IMR-90 (cell line): Measurements from ENCODE around the gene TIPARP. TPM values are rescaled to one million over a fixed set of nuclear protein-coding genes. Genes with fewer than 3 reads are reported as not detected.

ENCODE experiments used
- ATAC-seq: fragments of 200-7000 bp; cut with Tn5 transposase; 2 replicates; pipeline ENCODE4 v1.9.1; 2020; ENCODE audit warnings: low read depth, mild to moderate bottlenecking, moderate library complexity
- BruUV-seq: library from RNA; stranded (reverse); fragments of 400-500 nt; replicated peaks from 2 replicates; lab custom pipeline; 2021; lab: Mats Ljungman, UMichigan
- CTCF ChIA-PET: fragments of 300-600 bp; formaldehyde crosslinking; extraction: SDS; loops from one replicate; lab custom pipeline; 2021; ENCODE audit warnings: antibody characterized with exemption; lab: Yijun Ruan, JAX
- POLR2A ChIA-PET: fragments of 300-600 bp; sonication (Branson Sonifier 250); formaldehyde crosslinking; loops from one replicate; lab custom pipeline; 2022; ENCODE audit warnings: antibody characterized with exemption; ENCODE audit not compliant: unreplicated experiment; lab: Charles Lee
- DNase-seq: peaks from one replicate; pipeline ENCODE4 v3.0.0; 2013
- H2AFZ ChIP-seq: replicated peaks from 2 replicates; pipeline ENCODE3; 2013; ENCODE audit warnings: low read length, mild to moderate bottlenecking; ENCODE audit not compliant: poor library complexity
- H2AK5ac ChIP-seq: 2 replicates; pipeline ENCODE4 v1.6.1; 2013; ENCODE audit warnings: low read depth, low read length, inconsistent platforms
- H2AK9ac ChIP-seq: replicated peaks from 2 replicates; pipeline ENCODE3; 2013; ENCODE audit warnings: mild to moderate bottlenecking, low read depth, low read length, moderate library complexity; ENCODE audit not compliant: poor library complexity
- H2BK120ac ChIP-seq: 2 replicates; pipeline ENCODE4 v1.6.1; 2013; ENCODE audit warnings: low read depth, low read length, inconsistent platforms
- H2BK15ac ChIP-seq: 3 replicates; pipeline ENCODE4 v1.6.1; 2013; ENCODE audit warnings: low read depth, low read length, inconsistent platforms
- H2BK20ac ChIP-seq: 2 replicates; pipeline ENCODE4 v1.6.1; 2013; ENCODE audit warnings: low read depth, mild to moderate bottlenecking, inconsistent platforms, low read length, moderate library complexity
- H2BK5ac ChIP-seq: 2 replicates; pipeline ENCODE4 v1.6.1; 2013; ENCODE audit warnings: mild to moderate bottlenecking, low read depth, low read length, inconsistent platforms; ENCODE audit not compliant: poor library complexity, severe bottlenecking
- H3K14ac ChIP-seq: replicated peaks from 2 replicates; pipeline ENCODE4 v1.6.1; 2013; ENCODE audit warnings: low read depth, low read length, inconsistent platforms
- H3K18ac ChIP-seq: 2 replicates; pipeline ENCODE4 v1.6.1; 2013; ENCODE audit warnings: low read depth, low read length, control low read depth
- H3K23ac ChIP-seq: 2 replicates; pipeline ENCODE4 v1.6.1; 2013; ENCODE audit warnings: low read depth, low read length, inconsistent platforms
- H3K27ac ChIP-seq: 2 replicates; pipeline ENCODE4 v1.5.1; 2013; ENCODE audit warnings: mild to moderate bottlenecking, control low read depth, low read length; ENCODE audit not compliant: insufficient read depth
- H3K27me3 ChIP-seq: 2 replicates; pipeline ENCODE4 v1.6.1; 2013; ENCODE audit warnings: low read length; ENCODE audit not compliant: control insufficient read depth, insufficient read depth
- H3K36me3 ChIP-seq: 2 replicates; pipeline ENCODE4 v1.6.1; 2013; ENCODE audit warnings: low read length, mixed read lengths; ENCODE audit not compliant: control insufficient read depth, insufficient read depth
- H3K4ac ChIP-seq: 2 replicates; pipeline ENCODE4 v1.6.1; 2013; ENCODE audit warnings: low read depth, low read length, inconsistent platforms
- H3K4me1 ChIP-seq: 2 replicates; pipeline ENCODE4 v1.6.1; 2013; ENCODE audit warnings: low read length, mixed read lengths; ENCODE audit not compliant: control insufficient read depth, insufficient read depth
- H3K4me2 ChIP-seq: 2 replicates; pipeline ENCODE4 v1.6.1; 2013; ENCODE audit warnings: low read depth, mild to moderate bottlenecking, control low read depth, low read length, moderate library complexity
- H3K4me3 ChIP-seq: 2 replicates; pipeline ENCODE4 v1.5.1; 2013; ENCODE audit warnings: low read depth, mild to moderate bottlenecking, control low read depth, low read length, moderate library complexity; ENCODE audit not compliant: insufficient read depth
- H3K56ac ChIP-seq: 2 replicates; pipeline ENCODE4 v1.6.1; 2013; ENCODE audit warnings: low read length, inconsistent platforms; ENCODE audit not compliant: insufficient read depth; ENCODE audit errors: extremely low read depth
- H3K79me1 ChIP-seq, 2 experiments: 2 replicates each; pipeline ENCODE4 v1.6.1; 2013; ENCODE audit warnings: low read length in 2 of 2, inconsistent platforms in 1 of 2, low read depth in 1 of 2
- H3K9ac ChIP-seq: 2 replicates; pipeline ENCODE4 v1.6.1; 2013; ENCODE audit warnings: low read depth, low read length, control low read depth
- H3K9me1 ChIP-seq: 2 replicates; pipeline ENCODE4 v1.6.1; 2013; ENCODE audit warnings: low read length, inconsistent platforms; ENCODE audit not compliant: insufficient read depth
- H3K9me3 ChIP-seq: 2 replicates; pipeline ENCODE4 v1.6.1; 2013; ENCODE audit warnings: low read length; ENCODE audit not compliant: control insufficient read depth, insufficient read depth
- H4K20me1 ChIP-seq: 2 replicates; pipeline ENCODE4 v1.6.1; 2013; ENCODE audit warnings: low read length, inconsistent platforms; ENCODE audit not compliant: insufficient read depth
- H4K5ac ChIP-seq: 2 replicates; pipeline ENCODE4 v1.6.1; 2013; ENCODE audit warnings: mild to moderate bottlenecking, low read depth, low read length, control low read depth
- H4K8ac ChIP-seq, 2 experiments: 2 replicates each; pipeline ENCODE4 v1.6.1; 2013; ENCODE audit warnings: low read depth in 2 of 2, low read length in 2 of 2, control low read depth in 1 of 2, inconsistent platforms in 1 of 2
- H4K91ac ChIP-seq: 2 replicates; pipeline ENCODE4 v1.6.1; 2013; ENCODE audit warnings: low read depth, low read length, inconsistent platforms; ENCODE audit not compliant: insufficient read depth
- BHLHE40 ChIP-seq: fragments of 150-350 bp; IDR thresholded peaks from 2 replicates; pipeline ENCODE4 v1.6.1; 2016; ENCODE audit warnings: mild to moderate bottlenecking, low read depth, low read length
- CEBPB ChIP-seq: IDR thresholded peaks from 2 replicates; pipeline ENCODE4 v1.6.1; 2012; ENCODE audit warnings: low read depth, low read length, improper control_type of control experiment
- CHD1 ChIP-seq: IDR thresholded peaks from 2 replicates; pipeline ENCODE4 v1.6.1; 2012; ENCODE audit warnings: low read depth, low read length, improper control_type of control experiment
- CTCF ChIP-seq: conservative IDR thresholded peaks from 2 replicates; pipeline ENCODE4 v1.5.1; 2012; ENCODE audit warnings: mild to moderate bottlenecking, low read depth, low read length, improper control_type of control experiment
- ELK1 ChIP-seq: fragments of 150-350 bp; IDR thresholded peaks from 2 replicates; pipeline ENCODE4 v1.6.1; 2016; ENCODE audit warnings: low read depth, mild to moderate bottlenecking, low read length, moderate library complexity, borderline replicate concordance
- FOS ChIP-seq: fragments of 150-350 bp; IDR thresholded peaks from 2 replicates; pipeline ENCODE4 v1.6.1; 2016; ENCODE audit warnings: low read depth, low read length
- MAFK ChIP-seq: IDR thresholded peaks from 2 replicates; pipeline ENCODE4 v1.6.1; 2012; ENCODE audit warnings: low read depth, low read length, improper control_type of control experiment
- NFE2L2 ChIP-seq: fragments of 150-350 bp; IDR thresholded peaks from 2 replicates; pipeline ENCODE4 v1.6.1; 2016; ENCODE audit warnings: low read depth, mild to moderate bottlenecking, low read length
- POLR2A ChIP-seq: IDR thresholded peaks from 2 replicates; pipeline ENCODE4 v1.6.1; 2012; ENCODE audit warnings: mild to moderate bottlenecking, low read depth, low read length
- RAD21 ChIP-seq: IDR thresholded peaks from 2 replicates; pipeline ENCODE4 v1.6.1; 2012; ENCODE audit warnings: low read length, improper control_type of control experiment
- RCOR1 ChIP-seq: IDR thresholded peaks from 2 replicates; pipeline ENCODE4 v1.6.1; 2012; ENCODE audit warnings: mild to moderate bottlenecking, low read length, improper control_type of control experiment; ENCODE audit not compliant: insufficient replicate concordance
- RFX5 ChIP-seq: IDR thresholded peaks from 2 replicates; pipeline ENCODE4 v1.8.0; 2012; ENCODE audit warnings: low read depth, mild to moderate bottlenecking, low read length, moderate library complexity
- SMC3 ChIP-seq: fragments of 150-350 bp; IDR thresholded peaks from 2 replicates; pipeline ENCODE4 v1.6.1; 2016; ENCODE audit warnings: low read depth, mild to moderate bottlenecking, antibody characterized with exemption, low read length, moderate library complexity
- WGBS, 2 experiments: methylation state at CpG; one replicate each; pipeline versions ENCODE4 v1.1.5 to v1.1.7; 2013; ENCODE audit warnings: missing lambda C conversion rate in 2 of 2; ENCODE audit not compliant: insufficient read length in 1 of 2; ENCODE audit errors: extremely low coverage in 2 of 2; 5-methylcytosine and 5-hydroxymethylcytosine counted together
- dilution Hi-C: fragments of 300-500 bp; cut with HindIII; formaldehyde crosslinking; loops from one replicate; pipeline ENCODE4 v1.14.3; 2018; ENCODE audit warnings: low sequenced_read_pairs; ENCODE audit not compliant: unreplicated experiment
- in situ Hi-C: fragments of 300-500 bp; cut with MboI; formaldehyde crosslinking; loops from 3 replicates; pipeline ENCODE4 v1.14.3; 2019; ENCODE audit warnings: low sequenced_read_pairs, inconsistent platforms, mixed read lengths
- intact Hi-C: fragments of 100-400 bp; cut with micrococcal nuclease; formaldehyde crosslinking; loops from 2 replicates; pipeline ENCODE4 v1.10.0; 2022
- polyA plus RNA-seq, 3 experiments: library from polyadenylated mRNA; depleted of rRNA; stranded (reverse); fragments of >200 nt; gene quantifications; 2 replicates each; pipeline ENCODE4 v1.2.3, GENCODE V29; 2012; ENCODE audit warnings: low replicate concordance in 1 of 3
- total RNA-seq: library from RNA; depleted of rRNA; stranded (reverse); fragments of >200 nt; gene quantifications from 2 replicates; pipeline ENCODE4 v1.2.3, GENCODE V29; 2012

TIPARP gene
- total and polyA plus RNA-seq, 2 of the 4 experiments (the other 2 are of a cell fraction) = 12.6 to 70.8 TPM

- Histone ChIP-seq H3K27me3 (no peaks in the 10 kb centered on the region), H3K18ac (peak overlapping the region; percentile 63; the same call in 1 of the 2 replicates), H3K14ac (peak overlapping the region; percentile 92), H3K9ac (peak overlapping the region; percentile 83), H4K8ac (peak overlapping the region in 1 of 2 experiments; percentile 1; a peak in 1 of 4 replicates), H3K4me3 (peak overlapping the region; percentile 71), H2BK15ac (0 out of 3 replicates have a peak overlapping the region, but pooled peaks have one; percentile 7), H3K27ac (peak overlapping the region; percentile 61), H4K91ac (peak overlapping the region; percentile 23; the same call in 1 of the 2 replicates), H2BK120ac (peak overlapping the region; percentile 59), H3K56ac (peak overlapping the region; percentile 59), H3K4me1 (peaks cover 12% of the 10 kb centered on the region), H4K20me1 (peaks cover 52% of the 10 kb centered on the region), H2BK5ac (peak overlapping the region; percentile 49), H3K4me2 (peak overlapping the region; percentile 94), H3K4ac (peak overlapping the region; percentile 68), H3K79me1 (peaks cover 0 to 33% of the 10 kb centered on the region in 2 experiments; a peak in 2 of 4 replicates), H2AK5ac (no peak overlapping the region), H3K23ac (peak overlapping the region; percentile 90), H2AK9ac (peak overlapping the region; percentile 60), H2BK20ac (0 out of 2 replicates have a peak overlapping the region, but pooled peaks have one; percentile 20), H3K36me3 (peaks cover 16% of the 10 kb centered on the region), H3K9me3 (no peaks in the 10 kb centered on the region), H4K5ac (peak overlapping the region; percentile 24; the same call in 1 of the 2 replicates), H2AFZ (peak overlapping the region; percentile 35), H3K9me1 (peaks cover 18% of the 10 kb centered on the region)
- WGBS, 2 experiments = no CpG with 5 or more reads among the region's 18 CpGs
- ATAC-seq (no peak), DNase-seq (peak; percentile 86)
- POLR2A ChIA-PET = interaction anchor here (0.6 to 0.7 kb wide), 2 partner anchors 35 to 121 kb away, joined by 3 to 5 read pairs; partner anchors contain the start of gene SSR3
- BruUV-seq = TSS peak; percentile 32
- CTCF ChIA-PET = interaction anchor here (0.6 to 1.3 kb wide), 6 partner anchors 401 to 461 kb away, joined by 3 to 6 read pairs (median 4); no protein-coding TSS in a partner anchor
- in situ Hi-C loops (no loop called here), intact Hi-C loops (loop anchor here (1.0 to 5.0 kb wide), 5 partner anchors 76 to 524 kb away; no protein-coding TSS in a partner anchor), dilution Hi-C loops (no loop called here)
- TF ChIP-seq FOS = no peak
- TF ChIP-seq CEBPB = peak; percentile 64
- no peak for TF ChIP-seq NFE2L2
- no peak for TF ChIP-seq BHLHE40
- no peak for TF ChIP-seq CTCF
- TF ChIP-seq RCOR1 = no peak
- TF ChIP-seq SMC3 = peak; percentile 15; the same call in 1 of the 2 replicates
- TF ChIP-seq MAFK = no peak
- TF ChIP-seq RFX5 = no peak
- TF ChIP-seq CHD1 = no peak; the same call in 1 of the 2 replicates
- no peak for TF ChIP-seq ELK1
- peak; percentile 59 for TF ChIP-seq POLR2A
- TF ChIP-seq RAD21 = no peak; the same call in 1 of the 2 replicates
These were observed 1.7 kb downstream of the TIPARP start for GRCh38 chr3:156675830-156676767.
